OCI-LY7 (cell line): ENCODE measurements around the gene ITSN2. TPM values are rescaled to one million over a fixed set of nuclear protein-coding genes. Genes with fewer than 3 reads are reported as not detected.

Experiments
- BruUV-seq: library from RNA; stranded (reverse); fragments of 400-500 nt; replicated peaks from 2 replicates; lab custom pipeline; 2021; lab: Mats Ljungman, UMichigan
- CTCF ChIA-PET: fragments of 300-600 bp; sonication (Branson Sonifier 250); formaldehyde crosslinking; loops from one replicate; lab custom pipeline; 2022; ENCODE audit warnings: antibody characterized with exemption; ENCODE audit not compliant: unreplicated experiment; lab: Charles Lee
- POLR2A ChIA-PET: fragments of 300-600 bp; sonication (Branson Sonifier 250); formaldehyde crosslinking; loops from one replicate; lab custom pipeline; 2022; ENCODE audit warnings: antibody characterized with exemption; lab: Charles Lee
- DNase-seq: peaks from one replicate; pipeline ENCODE4 v3.0.0-alpha.2; 2015; ENCODE audit warnings: low spot score
- H2AFZ ChIP-seq: fragments of 200-600 bp; sonication (generic), shearing (Covaris generic); 2 replicates; pipeline ENCODE4 v1.6.1; 2014; ENCODE audit warnings: mild to moderate bottlenecking, antibody characterized with exemption, low read length, moderate library complexity
- H3K27ac ChIP-seq: fragments of 200-600 bp; sonication (generic); 2 replicates; pipeline ENCODE4 v1.5.1; 2014; ENCODE audit warnings: mixed run types, low read depth, mild to moderate bottlenecking, moderate library complexity, low read length, inconsistent platforms; ENCODE audit not compliant: poor library complexity, severe bottlenecking
- H3K36me3 ChIP-seq: fragments of 200-600 bp; sonication (generic); 2 replicates; pipeline ENCODE4 v1.6.1; 2014; ENCODE audit warnings: mild to moderate bottlenecking, antibody characterized with exemption, low read length, moderate library complexity, mixed read lengths; ENCODE audit not compliant: insufficient read depth
- H3K4me1 ChIP-seq: fragments of 200-600 bp; sonication (generic); 2 replicates; pipeline ENCODE4 v1.5.1; 2014; ENCODE audit warnings: mild to moderate bottlenecking, low read length; ENCODE audit not compliant: insufficient read depth, poor library complexity, severe bottlenecking
- H3K4me2 ChIP-seq: fragments of 200-600 bp; sonication (generic); 2 replicates; pipeline ENCODE4 v1.6.1; 2014; ENCODE audit warnings: mild to moderate bottlenecking, low read length
- H3K4me3 ChIP-seq: fragments of 200-600 bp; sonication (generic); 2 replicates; pipeline ENCODE4 v1.5.1; 2014; ENCODE audit warnings: mild to moderate bottlenecking, low read depth, low read length; ENCODE audit not compliant: poor library complexity, severe bottlenecking
- H3K79me2 ChIP-seq: fragments of 200-600 bp; sonication (generic); 2 replicates; pipeline ENCODE4 v1.6.1; 2016; ENCODE audit warnings: low read depth, mild to moderate bottlenecking, low read length, moderate library complexity, mixed read lengths; ENCODE audit not compliant: insufficient read depth
- H3K9me2 ChIP-seq: fragments of 200-600 bp; sonication (generic); 2 replicates; pipeline ENCODE4 v1.6.1; 2016; ENCODE audit warnings: mild to moderate bottlenecking, low read length, mixed read lengths; ENCODE audit not compliant: insufficient read depth
- H3K9me3 ChIP-seq: fragments of 200-600 bp; sonication (generic); 2 replicates; pipeline ENCODE4 v1.6.1; 2014; ENCODE audit warnings: mild to moderate bottlenecking, mixed run types, low read length, mixed read lengths
- H4K20me1 ChIP-seq: fragments of 200-600 bp; sonication (generic); 2 replicates; pipeline ENCODE4 v1.6.1; 2014; ENCODE audit warnings: mild to moderate bottlenecking, antibody characterized with exemption, low read length, moderate library complexity, mixed read lengths; ENCODE audit not compliant: insufficient read depth
- EZH2phosphoT487 ChIP-seq: fragments of 200-600 bp; sonication (generic); IDR thresholded peaks from 2 replicates; pipeline ENCODE4 v1.6.1; 2018; ENCODE audit warnings: low read depth, borderline replicate concordance, mild to moderate bottlenecking, mixed run types, antibody characterized with exemption, low read length, moderate library complexity, mixed read lengths
- intact Hi-C: fragments of 100-400 bp; cut with micrococcal nuclease; formaldehyde crosslinking; loops from one replicate; pipeline ENCODE4 v1.10.0; 2022; ENCODE audit not compliant: unreplicated experiment
- total RNA-seq, 2 experiments: library from RNA; depleted of rRNA in 1 of 2; stranded (reverse); fragments of >200 nt in 1 of 2; shearing (Covaris generic) in 1 of 2; gene quantifications; 2 replicates each; pipeline ENCODE4 v1.2.3, GENCODE V29; 2014 to 2022
- TF ChIP-seq, protein P1 (sequence below): fragments of 200-600 bp; sonication (generic); conservative IDR thresholded peaks from 2 replicates; pipeline ENCODE4 v1.5.1; 2014; ENCODE audit warnings: mild to moderate bottlenecking, antibody characterized with exemption, low read length, moderate library complexity, mixed read lengths

The ITSN2 gene
- total RNA-seq, 2 experiments from 2014 or later = 25.4 to 65.7 TPM

DNA sequence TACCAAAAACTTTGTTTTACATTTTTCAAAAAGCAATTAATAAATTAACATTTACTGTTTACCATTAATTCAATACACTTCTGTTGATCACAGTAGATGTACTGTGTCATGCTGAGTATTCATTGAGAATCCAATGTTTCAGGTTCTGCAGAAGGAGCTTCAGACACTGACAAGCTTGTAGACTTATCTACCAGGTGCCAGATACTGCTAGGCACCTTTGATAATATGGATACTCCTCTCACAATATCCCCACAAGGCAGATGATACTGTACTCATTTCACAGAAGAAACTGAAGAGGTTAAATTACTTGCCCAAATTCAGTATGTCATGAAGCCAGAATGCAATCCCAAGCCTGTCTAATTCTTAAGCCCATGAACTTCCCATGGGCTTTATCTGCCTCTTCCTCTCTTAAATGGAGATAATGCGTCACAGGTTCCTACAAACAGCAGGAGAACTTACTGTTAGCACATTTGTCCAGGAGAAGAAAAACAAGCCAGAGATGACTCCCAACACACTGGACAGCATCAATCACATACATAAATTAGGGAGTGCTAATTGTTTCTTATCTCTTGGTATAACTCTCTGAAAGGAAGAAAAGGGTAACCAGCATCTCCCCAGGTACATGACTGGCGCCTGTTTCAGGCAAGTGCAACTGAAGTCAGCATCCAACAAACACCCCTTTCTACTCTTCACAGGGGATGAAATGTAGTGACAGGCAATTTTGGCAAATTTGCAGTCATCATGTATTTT is 27.4 kb downstream of the ITSN2 start:
- no peaks in the 10 kb centered on the region for H3K9me3 ChIP-seq
- no TSS peak for BruUV-seq
- H3K4me2 ChIP-seq = no peak overlapping the region
- ChIA-PET POLR2A (interaction anchor here (1.2 kb wide), 1 partner anchor 106 kb away, joined by 4 read pairs; no protein-coding TSS in a partner anchor), CTCF (no interaction called here)
- H4K20me1 ChIP-seq = no peaks in the 10 kb centered on the region
- H3K27ac ChIP-seq = no peak overlapping the region
- peaks cover 46% of the 10 kb centered on the region for H3K4me1 ChIP-seq
- no peaks in the 10 kb centered on the region for H3K36me3 ChIP-seq
- no peak overlapping the region for H3K4me3 ChIP-seq
- H2AFZ ChIP-seq = no peak overlapping the region
- no peak for DNase-seq
- TF ChIP-seq, protein P1, sequence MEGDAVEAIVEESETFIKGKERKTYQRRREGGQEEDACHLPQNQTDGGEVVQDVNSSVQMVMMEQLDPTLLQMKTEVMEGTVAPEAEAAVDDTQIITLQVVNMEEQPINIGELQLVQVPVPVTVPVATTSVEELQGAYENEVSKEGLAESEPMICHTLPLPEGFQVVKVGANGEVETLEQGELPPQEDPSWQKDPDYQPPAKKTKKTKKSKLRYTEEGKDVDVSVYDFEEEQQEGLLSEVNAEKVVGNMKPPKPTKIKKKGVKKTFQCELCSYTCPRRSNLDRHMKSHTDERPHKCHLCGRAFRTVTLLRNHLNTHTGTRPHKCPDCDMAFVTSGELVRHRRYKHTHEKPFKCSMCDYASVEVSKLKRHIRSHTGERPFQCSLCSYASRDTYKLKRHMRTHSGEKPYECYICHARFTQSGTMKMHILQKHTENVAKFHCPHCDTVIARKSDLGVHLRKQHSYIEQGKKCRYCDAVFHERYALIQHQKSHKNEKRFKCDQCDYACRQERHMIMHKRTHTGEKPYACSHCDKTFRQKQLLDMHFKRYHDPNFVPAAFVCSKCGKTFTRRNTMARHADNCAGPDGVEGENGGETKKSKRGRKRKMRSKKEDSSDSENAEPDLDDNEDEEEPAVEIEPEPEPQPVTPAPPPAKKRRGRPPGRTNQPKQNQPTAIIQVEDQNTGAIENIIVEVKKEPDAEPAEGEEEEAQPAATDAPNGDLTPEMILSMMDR = no peak
- H3K9me2 ChIP-seq = no peaks in the 10 kb centered on the region
- intact Hi-C loops = no loop called here
- peaks cover 27% of the 10 kb centered on the region; the same call in 1 of the 2 replicates for H3K79me2 ChIP-seq

DNA sequence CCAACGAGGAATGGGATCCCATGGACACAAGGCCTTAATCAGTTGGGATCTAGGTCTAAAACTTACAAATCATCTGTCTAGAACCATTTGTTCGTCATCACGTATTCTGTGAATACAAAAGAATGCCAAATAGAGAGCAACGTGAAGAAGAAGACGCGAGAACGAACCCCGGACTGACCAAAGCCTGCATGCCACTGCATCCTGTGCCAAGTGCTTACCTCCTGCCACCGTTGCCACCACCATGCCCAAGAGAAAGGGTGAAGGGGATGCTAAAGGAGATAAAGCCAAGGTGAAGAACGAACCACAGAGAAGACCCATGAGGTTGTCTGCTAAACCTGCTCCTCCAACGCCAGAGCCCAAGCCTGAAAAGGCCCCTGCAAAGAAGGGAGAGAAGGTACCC is 30.2 kb downstream of the ITSN2 start:
- H3K4me2 ChIP-seq = peak overlapping the region; percentile 65
- H3K36me3 ChIP-seq = no peaks in the 10 kb centered on the region
- POLR2A ChIA-PET = interaction anchor here (0.5 to 3.5 kb wide), 9 partner anchors 9 to 1684 kb away, joined by 3 to 25 read pairs (median 4); no protein-coding TSS in a partner anchor
- peaks cover 32% of the 10 kb centered on the region; the same call in 1 of the 2 replicates for H3K79me2 ChIP-seq
- CTCF ChIA-PET = no interaction called here
- no peaks in the 10 kb centered on the region for H3K9me2 ChIP-seq
- peak overlapping the region; percentile 52 for H3K27ac ChIP-seq
- no peak for TF ChIP-seq EZH2phosphoT487
- TF ChIP-seq, protein P1 = no peak
- H3K4me3 ChIP-seq = peak overlapping the region; percentile 11
- H2AFZ ChIP-seq = no peak overlapping the region
- no peak for DNase-seq
- intact Hi-C loops = no loop called here
- no peaks in the 10 kb centered on the region for H4K20me1 ChIP-seq
- no TSS peak for BruUV-seq
- no peaks in the 10 kb centered on the region for H3K9me3 ChIP-seq
- H3K4me1 ChIP-seq = peaks cover 46% of the 10 kb centered on the region

DNA sequence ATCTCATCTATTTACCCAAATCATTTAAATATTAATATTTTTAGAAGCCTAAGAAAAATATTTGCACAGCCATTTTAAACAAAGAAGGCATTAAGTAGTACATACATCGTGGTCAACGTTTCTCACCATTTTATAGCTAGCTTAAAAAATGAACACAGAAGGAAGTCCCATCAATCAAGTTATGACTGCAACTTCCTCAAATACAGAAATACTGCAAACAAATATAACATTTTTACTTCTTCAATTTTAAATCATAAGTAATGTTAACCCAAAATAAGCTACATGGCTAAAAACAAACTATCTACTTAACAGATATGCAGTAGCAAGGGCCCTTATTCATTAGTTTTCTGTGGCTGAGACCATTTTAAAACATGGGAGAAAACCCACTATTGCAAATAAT is 30.6 kb downstream of the ITSN2 start:
- H2AFZ ChIP-seq = no peak overlapping the region
- peak overlapping the region; percentile 52 for H3K27ac ChIP-seq
- no peaks in the 10 kb centered on the region for H3K9me2 ChIP-seq
- intact Hi-C loops = no loop called here
- POLR2A ChIA-PET = interaction anchor here (0.5 to 3.5 kb wide), 10 partner anchors 8 to 1684 kb away, joined by 3 to 25 read pairs (median 4); no protein-coding TSS in a partner anchor
- no peaks in the 10 kb centered on the region for H4K20me1 ChIP-seq
- TF ChIP-seq EZH2phosphoT487 = no peak
- TF ChIP-seq, protein P1 = no peak
- H3K4me1 ChIP-seq = peaks cover 46% of the 10 kb centered on the region
- peak overlapping the region; percentile 11 for H3K4me3 ChIP-seq
- no TSS peak for BruUV-seq
- peaks cover 32% of the 10 kb centered on the region; the same call in 1 of the 2 replicates for H3K79me2 ChIP-seq
- DNase-seq = peak; percentile 45
- no peaks in the 10 kb centered on the region for H3K36me3 ChIP-seq
- peak overlapping the region; percentile 65 for H3K4me2 ChIP-seq
- CTCF ChIA-PET = no interaction called here
- H3K9me3 ChIP-seq = no peaks in the 10 kb centered on the region
